ENCODE data around the gene ELF1. TPM values are rescaled to one million over a fixed set of nuclear protein-coding genes. Genes with fewer than 3 reads are reported as not detected.
A peak's percentile ranks its signal among the peaks of the same experiment; 100 is the strongest.

The ELF1 gene
- total and polyA plus RNA-seq, 2 of the 4 experiments (the other 2 are of a cell fraction) = 25.4 to 27.6 TPM

GRCh38 chr13:41054212-41054877, 35.2 kb upstream of the ELF1 start (continued):
- TF ChIP-seq CHD1 (IDR thresholded peaks at IDR 0.05; ENCODE audit: low read depth, low read length) = no peak

GRCh38 chr13:41053384-41053826, 34.3 kb upstream of the ELF1 start:
- H2AFZ ChIP-seq (replicated peaks; ENCODE audit: low read length, poor library complexity) = no peak overlapping the region
- BruUV-seq (replicated peaks) = no TSS peak
- peak overlapping the region; percentile 47; the same call in 1 of the 2 replicates for H3K14ac ChIP-seq (replicated peaks; ENCODE audit: low read depth, low read length)
- in situ Hi-C loops (cut with MboI; ENCODE audit: low sequenced_read_pairs) = loop anchor here (10.0 kb wide), 1 partner anchor 269 kb away; the partner anchor contains the start of gene SLC25A15
- no peak overlapping the region; the same call in 1 of the 2 replicates for H3K9ac ChIP-seq (ENCODE audit: low read depth, low read length)
- peak overlapping the region; percentile 44 for H2AK9ac ChIP-seq (replicated peaks; ENCODE audit: low read depth, low read length, poor library complexity)
- no peak overlapping the region for H2BK15ac ChIP-seq (ENCODE audit: low read depth, low read length)
- H3K4ac ChIP-seq (ENCODE audit: low read depth, low read length) = peak overlapping the region; percentile 41; the same call in 1 of the 2 replicates
- peak overlapping the region; percentile 94 for H2BK5ac ChIP-seq (ENCODE audit: low read depth, low read length, poor library complexity, severe bottlenecking)
- H3K9me1 ChIP-seq (ENCODE audit: insufficient read depth, low read length) = peaks cover 17% of the 10 kb centered on the region
- H2BK20ac ChIP-seq (ENCODE audit: low read depth, low read length) = peak overlapping the region; percentile 79
- peak overlapping the region; percentile 17; the same call in 1 of the 2 replicates for H2AK5ac ChIP-seq (ENCODE audit: low read depth, low read length)
- ChIA-PET CTCF (interaction anchor here (0.6 to 1.5 kb wide), 4 partner anchors 12 to 315 kb away, joined by 3 to 7 read pairs (median 4); no protein-coding TSS in a partner anchor), POLR2A (ENCODE audit: unreplicated experiment) (no interaction called here)
- H3K18ac ChIP-seq (ENCODE audit: low read depth, low read length) = peak overlapping the region; percentile 67; the same call in 1 of the 2 replicates
- no peak overlapping the region for H4K91ac ChIP-seq (ENCODE audit: insufficient read depth, low read depth, low read length)
- ATAC-seq (ENCODE audit: low read depth) (peak; percentile 36), DNase-seq (peak; percentile 49)
- H3K27me3 ChIP-seq (ENCODE audit: control insufficient read depth, insufficient read depth, low read length) = no peaks in the 10 kb centered on the region
- no CpG with 5 or more reads among the region's 2 CpGs for WGBS, 2 experiments (ENCODE audit: extremely low coverage in 2 of 2, insufficient read length in 1 of 2)
- H3K36me3 ChIP-seq (ENCODE audit: control insufficient read depth, insufficient read depth, low read length) = peaks cover 2% of the 10 kb centered on the region; the same call in 1 of the 2 replicates
- peak overlapping the region; percentile 87; the same call in 1 of the 2 replicates for H3K27ac ChIP-seq (ENCODE audit: insufficient read depth, low read length)
- H3K23ac ChIP-seq (ENCODE audit: low read depth, low read length) = peak overlapping the region; percentile 82; the same call in 1 of the 2 replicates
- TF ChIP-seq MXI1 (IDR thresholded peaks at IDR 0.05; ENCODE audit: borderline replicate concordance, low read depth, low read length) = no peak
- TF ChIP-seq CEBPB (IDR thresholded peaks at IDR 0.05; ENCODE audit: low read depth, low read length) = peak; percentile 98
- no peak for TF ChIP-seq BHLHE40 (IDR thresholded peaks at IDR 0.05; ENCODE audit: low read depth, low read length)
- intact Hi-C loops (cut with micrococcal nuclease) = loop anchor here (5.0 to 10.0 kb wide), 2 partner anchors 66 to 279 kb away; partner anchors contain the start of gene MRPS31
- H4K20me1 ChIP-seq (ENCODE audit: insufficient read depth, low read length) = peaks cover 70% of the 10 kb centered on the region
- H3K4me3 ChIP-seq (ENCODE audit: insufficient read depth, low read depth, low read length) = peak overlapping the region; percentile 21; the same call in 1 of the 2 replicates
- dilution Hi-C loops (cut with HindIII; ENCODE audit: low sequenced_read_pairs, unreplicated experiment) = no loop called here
- H2BK120ac ChIP-seq (ENCODE audit: low read depth, low read length) = peak overlapping the region; percentile 70
- H3K79me1 ChIP-seq (ENCODE audit: low read depth in 1 of 2, low read length in 2 of 2) = peaks cover 15 to 69% of the 10 kb centered on the region in 2 experiments
- H4K5ac ChIP-seq (ENCODE audit: low read depth, low read length) = no peak overlapping the region; the same call in 1 of the 2 replicates
- no peak overlapping the region for H3K56ac ChIP-seq (ENCODE audit: extremely low read depth, insufficient read depth, low read length)
- H3K9me3 ChIP-seq (ENCODE audit: control insufficient read depth, insufficient read depth, low read length) = no peaks in the 10 kb centered on the region
- H3K4me2 ChIP-seq (ENCODE audit: low read depth, low read length) = peak overlapping the region; percentile 99
- peaks cover 14% of the 10 kb centered on the region for H3K4me1 ChIP-seq (ENCODE audit: control insufficient read depth, insufficient read depth, low read length)
- peak overlapping the region in 1 of 2 experiments; percentile 33; a peak in 1 of 4 replicates for H4K8ac ChIP-seq (ENCODE audit: low read depth in 2 of 2, low read length in 2 of 2)
